Measurements from ENCODE around the gene TNRC6C. TPM values are rescaled to one million over a fixed set of nuclear protein-coding genes. Genes with fewer than 3 reads are reported as not detected.
A peak's percentile ranks its signal among the peaks of the same experiment; 100 is the strongest.

Gene TNRC6C
- total and polyA plus RNA-seq, 2 experiments from 2014 or later = 10.1 to 16.6 TPM

Small RNA genes within 50 kb of the gene (small RNA-seq; reads per million reads assigned to genes)
- 0.27 reads per million, percentile 8 among the genes with 10 or more reads in this experiment for gene RNU1-80P (ENCODE audit: low replicate concordance)
- gene RNU6-625P (ENCODE audit: low replicate concordance) = not detected

Other genes starting within 250 kb of the TNRC6C start
- gene TMC6, start 170.1 kb downstream of the TNRC6C start, total RNA-seq (2014; rRNA removed; shearing (Covaris generic)) = 56.7 and 72.2 TPM in 2 replicates
- 50.0 and 53.3 TPM in 2 replicates for gene TMC6, start 170.1 kb downstream of the TNRC6C start, polyA plus RNA-seq (2016; fragmentation: Nextera tagmentation; extraction: Ambion mirVana)
- 1.2 and 2.2 TPM in 2 replicates for gene TMC8, start 172.1 kb downstream of the TNRC6C start, total RNA-seq (2014; rRNA removed; shearing (Covaris generic))
- 1.3 and 1.8 TPM in 2 replicates for gene TMC8, start 172.1 kb downstream of the TNRC6C start, polyA plus RNA-seq (2016; fragmentation: Nextera tagmentation; extraction: Ambion mirVana)
- gene C17orf99, start 187.7 kb downstream of the TNRC6C start, total RNA-seq (2014; rRNA removed; shearing (Covaris generic)) = not detected in 2 replicates
- not detected in 2 replicates for gene C17orf99, start 187.7 kb downstream of the TNRC6C start, polyA plus RNA-seq (2016; fragmentation: Nextera tagmentation; extraction: Ambion mirVana)
- 33.0 and 61.6 TPM in 2 replicates for gene SYNGR2, start 209.9 kb downstream of the TNRC6C start, total RNA-seq (2014; rRNA removed; shearing (Covaris generic))
- 43.1 and 46.9 TPM in 2 replicates for gene SYNGR2, start 209.9 kb downstream of the TNRC6C start, polyA plus RNA-seq (2016; fragmentation: Nextera tagmentation; extraction: Ambion mirVana)
- gene TK1, start 228.3 kb downstream of the TNRC6C start, total RNA-seq (2014; rRNA removed; shearing (Covaris generic)) = 83.7 and 84.4 TPM in 2 replicates
- 74.5 and 74.6 TPM in 2 replicates for gene TK1, start 228.3 kb downstream of the TNRC6C start, polyA plus RNA-seq (2016; fragmentation: Nextera tagmentation; extraction: Ambion mirVana)
- 43.0 and 47.5 TPM in 2 replicates for gene AFMID, start 228.7 kb downstream of the TNRC6C start, total RNA-seq (2014; rRNA removed; shearing (Covaris generic))
- 36.8 and 38.0 TPM in 2 replicates for gene AFMID, start 228.7 kb downstream of the TNRC6C start, polyA plus RNA-seq (2016; fragmentation: Nextera tagmentation; extraction: Ambion mirVana)

All from GM23338 (cell line).